NCI-H1417 (cell line): ENCODE measurements around the gene CYP4B1.

Experiments
- DNase-seq, 3 experiments: peaks; one replicate each; lab custom pipeline; 2025; lab: John Stamatoyannopoulos, UW

The CYP4B1 gene

GRCh38 chr1:46797696-46798470 is 963 bp upstream of the CYP4B1 start:
- no peak for DNase-seq

GRCh38 chr1:46800742-46801141 is 1.9 kb downstream of the CYP4B1 start:
- DNase-seq = no peak

- DNase-seq = no peak
Observed at GRCh38 chr1:46801323-46802055, 2.6 kb downstream of the CYP4B1 start.

- no peak for DNase-seq
Observed at GRCh38 chr1:46802081-46802480, 3.2 kb downstream of the CYP4B1 start.

- DNase-seq = no peak
Observed at GRCh38 chr1:46802901-46803574, 4.2 kb downstream of the CYP4B1 start.

- no peak for DNase-seq
Observed at GRCh38 chr1:46804027-46804889, 5.4 kb downstream of the CYP4B1 start.

- DNase-seq = no peak
Observed at GRCh38 chr1:46804926-46805325, 6.1 kb downstream of the CYP4B1 start.

- DNase-seq = no peak
Observed at GRCh38 chr1:46805755-46806154, 6.9 kb downstream of the CYP4B1 start.

GRCh38 chr1:46806196-46807020 is 7.6 kb downstream of the CYP4B1 start:
- DNase-seq = no peak

GRCh38 chr1:46807046-46807972 is 8.5 kb downstream of the CYP4B1 start:
- no peak for DNase-seq

- DNase-seq = no peak
Observed at GRCh38 chr1:46809071-46809470, 10.2 kb downstream of the CYP4B1 start.

- DNase-seq = no peak
Observed at GRCh38 chr1:46809904-46810303, 11.1 kb downstream of the CYP4B1 start.

- no peak for DNase-seq
Observed at GRCh38 chr1:46810596-46810995, 11.8 kb downstream of the CYP4B1 start.

- no peak for DNase-seq
Observed at GRCh38 chr1:46811053-46811452, 12.2 kb downstream of the CYP4B1 start.

- no peak for DNase-seq
Observed at GRCh38 chr1:46812065-46812963, 13.5 kb downstream of the CYP4B1 start.

GRCh38 chr1:46812996-46813857 is 14.4 kb downstream of the CYP4B1 start:
- DNase-seq = no peak

GRCh38 chr1:46813858-46814396 is 15.1 kb downstream of the CYP4B1 start:
- no peak for DNase-seq

- DNase-seq = no peak
Observed at GRCh38 chr1:46815133-46815532, 16.3 kb downstream of the CYP4B1 start.
